HG02588 (cell line): ENCODE measurements around the gene SFMBT1.

Source experiments
- ATAC-seq: cut with Tn5 transposase; IDR thresholded peaks from one replicate; pipeline ENCODE4 v1.9.1; 2021; ENCODE audit warnings: mild to moderate bottlenecking, moderate library complexity; ENCODE audit not compliant: unreplicated experiment

The SFMBT1 gene

GRCh38 chr3:53045518-53046170 is at the start of gene SFMBT1:
Gene SFMBT1, minus strand, starts transcription at chr3:53046073. Its CDS starts 76,945 bp downstream, at chr3:52969128.
- peak; percentile 43 for ATAC-seq

DNA sequence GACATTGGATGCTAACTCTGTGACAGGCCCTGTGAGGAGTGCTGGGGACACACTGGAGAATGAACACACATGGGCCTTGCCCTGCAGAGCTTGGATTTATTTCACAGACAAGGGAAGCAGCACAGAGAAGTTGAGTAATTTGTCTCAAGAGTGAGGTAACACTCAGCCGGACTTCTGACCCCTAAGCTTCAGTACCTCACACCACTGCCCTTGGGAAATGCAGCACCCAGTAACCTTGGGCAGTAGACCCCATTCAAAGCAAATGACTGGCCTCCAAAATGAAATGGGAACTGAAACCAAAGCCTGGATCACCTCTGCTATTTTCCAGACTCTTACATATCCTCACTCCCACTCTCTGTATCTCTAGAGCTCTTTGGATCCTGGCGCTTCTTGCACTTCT is 47.1 kb upstream of the SFMBT1 start:
- no peak for ATAC-seq

- no peak for ATAC-seq
Observed at GRCh38 chr3:53092216-53092615, 46.3 kb upstream of the SFMBT1 start.

GRCh38 chr3:53091011-53091410 is 45.1 kb upstream of the SFMBT1 start:
- no peak for ATAC-seq

- ATAC-seq: no peak
Observed at GRCh38 chr3:53089511-53089910, 43.6 kb upstream of the SFMBT1 start.

- ATAC-seq: no peak
Observed at GRCh38 chr3:53085476-53085875, 39.6 kb upstream of the SFMBT1 start.

DNA sequence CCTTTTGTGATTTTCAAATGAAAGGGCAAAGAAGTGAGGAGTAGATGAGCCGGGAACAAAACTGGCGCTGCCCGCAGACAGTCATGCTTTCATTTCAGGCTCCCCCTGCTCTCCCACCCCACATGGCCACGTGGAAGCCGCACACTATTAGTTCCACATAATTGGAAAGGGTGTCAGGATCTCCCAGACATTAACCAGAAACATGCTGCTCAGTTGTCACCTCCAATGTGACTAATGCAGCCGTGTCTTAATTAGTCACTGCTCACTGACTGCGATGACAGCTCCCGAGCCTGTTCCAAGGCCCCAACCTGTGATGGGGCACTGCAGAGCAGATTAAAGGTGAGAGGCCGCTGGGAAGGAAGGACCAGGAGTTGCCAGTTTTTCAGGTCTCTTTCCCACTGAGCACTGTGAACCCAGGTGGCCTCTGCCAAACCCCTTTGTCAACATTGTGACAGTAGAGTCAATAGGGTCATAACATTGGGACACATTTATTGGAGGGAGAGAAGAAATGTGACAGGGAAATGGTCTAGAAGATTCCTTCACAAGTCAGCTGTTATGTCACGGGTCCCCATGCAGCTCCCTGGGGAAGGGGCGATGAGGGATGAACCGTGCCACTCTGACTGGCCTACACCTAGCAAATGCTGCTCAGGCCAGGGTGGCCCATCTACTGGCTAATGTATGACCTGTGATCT is 38.6 kb upstream of the SFMBT1 start:
- ATAC-seq: no peak

DNA sequence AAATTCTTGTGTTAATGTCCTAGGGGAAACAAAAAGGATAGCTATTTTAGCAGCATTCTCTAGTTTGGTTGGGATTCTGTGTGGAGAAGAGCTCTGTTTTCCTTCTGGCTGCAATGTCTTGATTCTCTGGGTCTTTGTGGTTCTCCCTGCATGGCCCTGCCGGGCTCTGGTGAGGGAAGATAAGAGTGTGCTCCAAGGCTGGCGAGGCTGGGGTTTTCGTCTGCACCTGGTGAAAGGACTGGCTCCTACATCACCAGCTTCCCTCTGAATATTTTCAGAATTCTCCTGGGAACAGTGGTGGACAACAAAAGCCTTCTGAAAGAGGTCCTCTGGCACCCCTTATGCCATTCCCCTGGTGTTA is 38.1 kb upstream of the SFMBT1 start:
- no peak for ATAC-seq

GRCh38 chr3:53083521-53083920 is 37.6 kb upstream of the SFMBT1 start:
- ATAC-seq: no peak

DNA sequence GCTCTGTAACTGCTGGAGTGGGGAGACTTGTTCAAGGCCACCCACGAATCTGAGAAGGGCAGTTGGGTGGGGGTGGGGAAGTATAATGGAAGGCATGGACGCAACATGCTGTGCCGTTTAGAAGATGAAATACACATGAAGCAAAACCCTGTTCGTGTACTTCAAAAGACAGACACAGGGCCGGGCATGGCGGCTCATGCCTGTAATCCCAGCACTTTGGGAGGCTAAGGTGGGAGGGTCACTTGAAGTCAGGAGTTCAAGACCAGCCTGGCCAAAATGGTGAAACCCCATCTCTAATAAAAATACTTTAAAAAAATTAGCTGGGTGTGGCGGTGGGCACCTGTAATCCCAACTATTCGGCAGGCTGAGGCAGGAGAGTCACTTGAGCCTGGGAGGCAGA is 36.9 kb upstream of the SFMBT1 start:
- no peak for ATAC-seq

DNA sequence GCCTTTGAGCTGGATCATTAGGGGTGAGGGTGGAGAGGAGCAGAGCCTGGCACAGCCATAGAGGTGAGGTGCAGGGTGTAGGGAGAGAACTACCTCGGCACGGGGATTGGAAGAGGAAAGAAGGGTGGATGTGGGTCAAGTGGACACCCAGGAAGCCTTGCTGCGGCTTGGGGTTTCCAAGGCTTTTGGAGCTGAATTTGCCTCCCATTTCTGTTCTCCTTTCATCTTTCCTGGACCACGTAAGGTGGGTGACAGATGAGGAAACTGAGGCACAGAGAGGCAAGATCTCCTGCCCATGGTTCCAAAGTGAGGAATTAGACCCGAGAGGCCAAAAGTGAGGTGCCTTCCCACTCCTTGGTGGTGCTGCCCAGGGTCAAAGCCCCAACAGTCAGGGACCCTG is 35.4 kb upstream of the SFMBT1 start:
- ATAC-seq: no peak

- no peak for ATAC-seq
Observed at GRCh38 chr3:53080612-53081205, 34.8 kb upstream of the SFMBT1 start.

DNA sequence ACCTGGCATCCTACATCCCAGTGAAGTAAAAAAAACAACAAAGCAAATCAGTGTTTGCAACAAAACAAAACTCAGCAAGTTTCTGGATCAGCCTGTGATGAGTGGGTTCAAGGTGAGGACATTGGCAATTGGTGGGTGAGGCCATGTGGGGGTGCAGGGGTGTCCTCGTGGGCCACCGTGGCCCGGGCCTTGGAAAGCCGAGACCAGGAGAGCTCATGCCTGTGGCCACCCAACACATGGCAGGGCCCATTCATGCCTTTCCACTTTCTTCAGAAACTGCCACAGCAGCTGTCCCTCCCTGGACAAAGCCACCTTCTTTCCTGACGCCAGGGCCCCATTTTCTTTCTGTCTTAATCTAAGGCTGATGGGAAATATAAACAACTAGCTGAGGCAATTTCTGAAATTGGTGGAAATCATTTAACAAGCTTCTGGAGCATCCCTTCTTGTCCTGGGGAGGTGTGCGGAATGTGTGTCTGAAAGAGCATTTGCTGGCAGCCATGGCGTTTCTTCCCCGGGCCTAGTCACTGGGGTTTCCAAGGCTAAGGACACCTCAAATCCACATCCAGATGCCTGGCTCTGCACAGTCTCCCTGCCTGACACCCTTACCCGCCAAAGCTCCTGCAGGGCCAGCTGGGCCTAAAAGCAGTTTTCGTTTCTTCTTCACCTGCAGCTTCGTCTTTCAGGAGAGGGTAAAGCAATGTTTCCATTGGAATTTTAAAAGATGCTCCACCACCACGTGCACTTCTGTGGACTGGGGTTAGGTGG is 34.1 kb upstream of the SFMBT1 start:
- ATAC-seq: no peak

GRCh38 chr3:53079147-53079546 is 33.3 kb upstream of the SFMBT1 start:
- ATAC-seq: no peak

- no peak for ATAC-seq
Observed at GRCh38 chr3:53078656-53079055, 32.8 kb upstream of the SFMBT1 start.

DNA sequence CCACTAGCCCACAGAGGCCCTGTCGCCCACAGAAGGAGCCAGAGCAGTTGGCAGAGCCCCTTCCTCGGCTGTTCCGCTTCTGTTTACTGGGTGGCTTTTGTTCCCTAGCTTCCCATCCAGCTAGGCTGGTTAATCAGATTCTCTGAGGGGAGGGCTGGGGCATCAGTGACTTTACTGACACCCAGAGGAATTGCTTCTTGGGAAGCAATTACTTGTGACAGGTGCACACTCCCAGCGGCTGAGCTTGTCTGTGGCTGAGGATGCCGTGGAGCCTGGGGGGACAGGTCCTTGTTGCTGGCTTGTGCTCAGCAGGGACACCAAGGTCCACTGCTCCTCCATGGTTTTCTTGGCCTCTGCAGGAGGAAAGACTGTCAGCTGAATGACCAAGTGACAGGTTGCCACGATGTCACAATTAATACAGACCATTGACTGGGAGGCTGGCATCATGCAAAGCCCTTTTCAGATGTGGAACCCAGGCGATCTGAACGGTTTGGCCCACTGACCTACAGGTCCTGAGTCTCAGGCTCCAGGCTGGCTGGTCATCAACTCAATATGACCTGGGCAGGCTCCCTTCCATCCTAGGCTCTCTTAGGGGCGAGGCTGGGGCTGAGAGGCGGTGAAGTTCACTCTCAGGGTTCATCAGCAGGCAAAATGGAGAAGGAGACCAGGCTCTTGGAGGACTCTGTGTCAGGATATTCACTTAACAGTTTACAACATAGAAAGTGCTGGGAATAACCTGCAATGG is 31.8 kb upstream of the SFMBT1 start:
- ATAC-seq: no peak

- ATAC-seq: no peak
Observed at GRCh38 chr3:53075743-53076140, 29.9 kb upstream of the SFMBT1 start.

DNA sequence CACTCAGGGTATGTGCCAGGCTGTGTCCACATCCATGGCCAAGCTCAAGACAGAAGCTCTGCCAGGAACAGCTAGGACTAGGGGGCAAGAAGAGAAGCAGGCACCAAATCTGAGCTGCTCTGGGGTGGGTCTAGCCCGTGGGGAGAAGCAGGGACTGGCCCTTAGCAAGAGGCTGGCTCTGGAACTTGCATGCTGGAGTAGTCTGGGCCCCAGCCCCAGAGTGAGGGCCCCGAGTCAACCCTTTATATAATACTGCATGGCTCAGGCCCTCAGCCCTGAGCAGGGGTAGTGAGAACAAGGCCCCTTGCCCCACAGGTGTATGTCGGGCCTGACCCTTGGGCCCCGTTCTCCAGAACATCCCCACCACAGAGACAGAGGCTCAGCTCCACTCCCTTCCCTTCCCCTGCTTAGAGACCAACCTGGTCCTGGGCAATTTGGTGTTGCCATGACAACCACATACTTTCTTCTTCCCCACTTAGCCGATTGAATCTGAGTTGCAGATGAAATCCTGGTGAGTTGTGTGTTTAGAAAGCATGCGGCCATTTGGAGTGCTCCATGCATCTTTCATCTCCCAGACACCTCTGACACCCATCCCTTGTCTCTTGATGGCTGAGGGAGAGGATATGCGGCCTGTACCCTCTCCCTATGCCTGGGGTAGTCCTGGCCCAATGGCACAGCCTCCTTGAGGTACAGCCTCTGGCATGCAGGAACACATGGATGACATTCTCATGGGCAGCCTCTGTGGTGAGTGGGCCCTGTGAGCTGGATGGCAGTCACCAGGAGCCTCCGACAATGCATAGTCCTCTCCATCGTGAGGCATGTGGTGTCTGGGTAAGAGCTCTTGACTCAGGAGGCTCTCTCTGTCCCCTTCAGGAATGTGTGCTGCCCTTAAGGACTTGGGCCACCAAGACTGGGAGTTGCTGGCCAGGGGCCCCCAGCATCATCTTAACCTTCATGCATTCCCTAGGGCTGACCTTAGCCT is 29.2 kb upstream of the SFMBT1 start:
- no peak for ATAC-seq

- ATAC-seq: no peak
Observed at GRCh38 chr3:53074366-53074696, 28.5 kb upstream of the SFMBT1 start.
